OCI-M1 (cell line): ENCODE results near the gene FYTTD1.

Experiments
- DNase-seq: peaks from one replicate; lab custom pipeline; 2025; lab: John Stamatoyannopoulos, UW

Gene FYTTD1

DNA sequence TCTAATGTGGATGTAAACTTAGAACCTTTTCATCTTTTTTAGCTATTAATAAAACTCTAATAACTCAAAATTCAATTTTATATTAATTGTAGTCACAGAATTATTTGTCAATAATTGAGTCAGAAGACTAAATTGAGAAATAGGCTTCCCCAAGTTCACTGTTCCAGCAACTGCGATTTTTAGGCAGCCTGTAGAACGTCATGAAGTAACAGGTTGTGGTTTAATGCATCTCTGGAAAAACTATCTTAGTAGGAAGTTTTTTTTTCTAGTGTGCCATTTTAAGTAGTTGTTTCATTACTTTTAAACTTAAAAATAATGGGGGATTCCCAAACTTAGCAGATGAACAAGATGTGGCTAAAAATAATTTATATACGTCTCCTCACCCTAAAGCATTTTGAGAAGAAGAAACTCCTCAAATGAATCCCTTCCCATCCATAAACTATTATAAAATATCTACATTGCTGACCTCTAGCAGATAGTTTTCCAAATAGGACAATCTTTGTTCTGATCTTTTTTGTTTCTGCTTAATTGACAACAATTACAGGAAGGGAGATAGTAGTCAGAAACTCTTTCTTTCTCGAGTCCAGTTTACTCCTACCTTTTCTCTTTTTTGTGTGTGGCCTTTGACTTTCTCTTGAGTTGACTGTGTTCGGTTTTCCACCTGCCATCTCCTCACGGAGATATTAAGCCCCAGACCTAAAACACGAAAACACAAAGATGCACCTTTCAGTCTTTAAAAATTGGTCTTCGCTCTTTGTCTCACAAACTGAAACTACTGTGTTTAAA, 84.4 kb downstream of the FYTTD1 start:
- no peak for DNase-seq

DNA sequence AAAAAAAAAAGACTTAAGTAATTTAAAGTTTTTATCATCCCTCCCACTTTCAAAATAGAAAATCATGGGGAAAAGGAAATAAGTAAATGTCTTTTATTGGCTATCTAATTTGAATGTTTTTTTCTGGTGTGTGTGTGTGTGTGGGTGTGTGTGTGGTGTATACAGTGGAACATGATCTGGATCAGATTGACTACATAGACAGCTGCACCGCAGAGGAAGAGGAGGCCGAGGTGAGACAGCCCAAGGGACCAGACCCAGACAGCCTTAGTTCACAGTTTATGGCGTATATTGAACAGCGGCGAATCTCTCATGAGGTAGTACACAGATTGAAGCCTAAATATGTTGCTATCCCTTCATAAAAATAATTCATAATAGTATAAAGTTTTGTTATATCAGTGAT, 85.8 kb downstream of the FYTTD1 start:
- DNase-seq: no peak

DNA sequence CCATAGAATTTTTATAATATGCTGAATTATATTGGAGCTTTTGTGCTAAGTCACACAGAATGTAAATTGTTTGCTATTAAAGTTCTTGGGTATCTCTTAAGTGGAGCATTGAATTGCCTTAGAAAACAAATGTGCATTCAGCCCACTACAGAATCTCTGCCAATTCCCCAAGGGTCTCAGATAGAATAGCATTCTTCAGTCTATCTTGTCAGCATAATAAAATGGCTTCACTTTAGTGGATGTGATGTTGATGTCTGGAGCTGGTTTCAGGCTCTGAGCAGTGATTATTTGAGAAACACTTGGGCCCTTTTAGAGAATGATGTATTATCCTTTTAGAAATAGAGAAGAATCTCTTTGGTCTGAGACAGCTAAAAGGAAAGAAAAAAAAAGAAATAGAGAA, 86.6 kb downstream of the FYTTD1 start:
- no peak for DNase-seq
